Measurements from ENCODE around the gene STK38L.

STK38L gene

GRCh38 chr12:27355979-27356378 lies 111.9 kb downstream of the STK38L start:
- DNase-seq, result no peak

GRCh38 chr12:27359578-27360340 lies 115.7 kb downstream of the STK38L start:
- peak; percentile 15 for DNase-seq

- peak; percentile 32 for DNase-seq
Measured at GRCh38 chr12:27361372-27361771, 117.3 kb downstream of the STK38L start.

- DNase-seq, result peak; percentile 31
Measured at GRCh38 chr12:27366621-27367020, 122.5 kb downstream of the STK38L start.

GRCh38 chr12:27367078-27367477 lies 123.0 kb downstream of the STK38L start:
- peak; percentile 5 for DNase-seq
